GM23338 (cell line): ENCODE measurements around the gene PLA1A. TPM values are rescaled to one million over a fixed set of nuclear protein-coding genes. Genes with fewer than 3 reads are reported as not detected.

Experiments used
- ATAC-seq: fragments of 200-7000 bp; cut with Tn5 transposase; 3 replicates; pipeline ENCODE4 v1.9.1; 2020
- DNase-seq: peaks from one replicate; pipeline ENCODE4 v3.0.0-alpha.2; 2015; ENCODE audit warnings: low spot score
- H2AFZ ChIP-seq: fragments of 200-600 bp; sonication (generic); 2 replicates; pipeline ENCODE4 v1.8.0; 2016; ENCODE audit warnings: antibody characterized with exemption, mild to moderate bottlenecking, moderate library complexity
- H3F3A ChIP-seq: fragments of 200-600 bp; sonication (generic); replicated peaks from 2 replicates; pipeline ENCODE4 v1.8.0; 2017; ENCODE audit warnings: antibody characterized with exemption, mixed run types, low read depth
- H3K27ac ChIP-seq: fragments of 200-600 bp; sonication (generic); 2 replicates; pipeline ENCODE4 v1.6.1; 2016; ENCODE audit warnings: low read depth
- H3K27me3 ChIP-seq: fragments of 200-600 bp; sonication (generic); 2 replicates; pipeline ENCODE4 v1.8.0; 2016; ENCODE audit warnings: mild to moderate bottlenecking, mixed run types, moderate library complexity; ENCODE audit not compliant: insufficient read depth
- H3K36me3 ChIP-seq: fragments of 200-600 bp; sonication (generic); 2 replicates; pipeline ENCODE4 v1.8.0; 2016; ENCODE audit warnings: mild to moderate bottlenecking; ENCODE audit not compliant: insufficient read depth
- H3K4me1 ChIP-seq: fragments of 200-600 bp; sonication (generic); 2 replicates; pipeline ENCODE4 v1.8.0; 2016; ENCODE audit warnings: mild to moderate bottlenecking, moderate library complexity; ENCODE audit not compliant: insufficient read depth
- H3K4me2 ChIP-seq: fragments of 200-600 bp; sonication (generic); 2 replicates; pipeline ENCODE4 v1.7.1; 2017; ENCODE audit warnings: mixed run types
- H3K4me3 ChIP-seq: fragments of 200-600 bp; sonication (generic); 2 replicates; pipeline ENCODE4 v1.6.1; 2016; ENCODE audit warnings: mixed run types
- H3K79me2 ChIP-seq: fragments of 200-600 bp; sonication (generic); replicated peaks from 2 replicates; pipeline ENCODE4 v1.8.0; 2017; ENCODE audit warnings: mild to moderate bottlenecking; ENCODE audit not compliant: insufficient read depth
- H3K9me2 ChIP-seq: fragments of 200-600 bp; sonication (generic); 2 replicates; pipeline ENCODE4 v1.8.0; 2017; ENCODE audit not compliant: insufficient read depth
- H4K20me1 ChIP-seq: fragments of 200-600 bp; sonication (generic); replicated peaks from 2 replicates; pipeline ENCODE4 v1.8.0; 2017; ENCODE audit warnings: mild to moderate bottlenecking; ENCODE audit not compliant: insufficient read depth
- H3K27ac Mint-ChIP-seq: 2 replicates; pipeline ENCODE4 v1.8.0; 2020; ENCODE audit warnings: inconsistent platforms, mild to moderate bottlenecking, moderate library complexity, mixed read lengths
- H3K27me3 Mint-ChIP-seq: 3 replicates; pipeline ENCODE4 v1.8.0; 2022; ENCODE audit warnings: low read depth, mild to moderate bottlenecking, moderate library complexity, mixed read lengths, inconsistent platforms; ENCODE audit not compliant: insufficient read depth, poor library complexity
- H3K36me3 Mint-ChIP-seq: 3 replicates; pipeline ENCODE4 v1.8.0; 2021; ENCODE audit warnings: low read depth, mild to moderate bottlenecking, inconsistent platforms, moderate library complexity, mixed read lengths
- H3K4me1 Mint-ChIP-seq: 3 replicates; pipeline ENCODE4 v1.8.0; 2020; ENCODE audit warnings: mild to moderate bottlenecking, inconsistent platforms, mixed read lengths
- H3K4me3 Mint-ChIP-seq: 3 replicates; pipeline ENCODE4 v1.8.0; 2021; ENCODE audit warnings: moderate library complexity, mild to moderate bottlenecking, inconsistent platforms, mixed read lengths
- H3K9me3 Mint-ChIP-seq: 3 replicates; pipeline ENCODE4 v1.8.0; 2020; ENCODE audit warnings: moderate library complexity, mild to moderate bottlenecking, inconsistent platforms, mixed read lengths
- CREB1 ChIP-seq: fragments of 250-450 bp; sonication (Bioruptor Pico); IDR thresholded peaks from 2 replicates; pipeline ENCODE4 v1.5.0; 2020; ENCODE audit warnings: low read depth, mild to moderate bottlenecking, moderate library complexity
- EZH2 ChIP-seq: fragments of 200-600 bp; sonication (generic); IDR thresholded peaks from one replicate; pipeline ENCODE4 v1.8.0; 2017; ENCODE audit warnings: antibody characterized with exemption, mild to moderate bottlenecking, low read depth; ENCODE audit not compliant: unreplicated experiment
- EZH2phosphoT487 ChIP-seq: fragments of 200-600 bp; sonication (generic); IDR thresholded peaks from one replicate; pipeline ENCODE4 v1.8.1; 2018; ENCODE audit warnings: antibody characterized with exemption; ENCODE audit not compliant: unreplicated experiment
- NANOG ChIP-seq: IDR thresholded peaks from 2 replicates; pipeline ENCODE4 v1.6.1; 2016; ENCODE audit warnings: antibody characterized with exemption, borderline replicate concordance
- POLR2AphosphoS5 ChIP-seq: IDR thresholded peaks from 2 replicates; pipeline ENCODE4 v1.6.1; 2016; ENCODE audit warnings: antibody characterized with exemption, low read depth
- STAT1 ChIP-seq: IDR thresholded peaks from one replicate; pipeline ENCODE4 v1.6.1; 2016; ENCODE audit warnings: antibody characterized with exemption; ENCODE audit not compliant: unreplicated experiment
- ZNF114 ChIP-seq: fragments of 250-450 bp; sonication (Bioruptor Pico); IDR thresholded peaks from 2 replicates; pipeline ENCODE4 v1.5.0; 2020; ENCODE audit warnings: mild to moderate bottlenecking, moderate library complexity
- ZNF331 ChIP-seq: fragments of 250-450 bp; sonication (Bioruptor Pico); IDR thresholded peaks from 2 replicates; pipeline ENCODE4 v1.5.0; 2020; ENCODE audit warnings: low read depth, mild to moderate bottlenecking, moderate library complexity
- polyA plus RNA-seq: library from polyadenylated mRNA; unstranded; fragments of >200 nt; fragmentation: Nextera tagmentation; extraction: Ambion mirVana; gene quantifications from 2 replicates; pipeline ENCODE4 v1.2.1, GENCODE V29; 2016
- total RNA-seq: library from RNA; depleted of rRNA; stranded (reverse); fragments of >200 nt; shearing (Covaris generic); gene quantifications from 2 replicates; pipeline ENCODE4 v1.2.3, GENCODE V29; 2014
- TF ChIP-seq, protein P1 (sequence below), 2 experiments: fragments of 200-600 bp in 1 of 2; sonication (generic) in 1 of 2; conservative IDR thresholded peaks; 2 replicates each; pipeline versions ENCODE4 v1.5.1 to v1.6.1; 2016 to 2017; ENCODE audit warnings: antibody characterized with exemption in 2 of 2, low read depth in 2 of 2, mild to moderate bottlenecking in 2 of 2, moderate library complexity in 1 of 2
- TF ChIP-seq, protein P2 (sequence below): IDR thresholded peaks from 2 replicates; pipeline ENCODE4 v1.6.1; 2016; ENCODE audit warnings: antibody characterized with exemption
- TF ChIP-seq, protein P3 (sequence below): IDR thresholded peaks from one replicate; pipeline ENCODE4 v1.6.1; 2018; ENCODE audit warnings: antibody characterized with exemption; ENCODE audit not compliant: unreplicated experiment

PLA1A gene
- total and polyA plus RNA-seq, 2 experiments from 2014 or later = not detected

GRCh38 chr3:119604878-119605277 lies 7.2 kb downstream of the PLA1A start:
- H3K4me1 ChIP-seq = peaks cover 3% of the 10 kb centered on the region; the same call in 1 of the 2 replicates
- Mint-ChIP-seq H3K4me3 (no peak overlapping the region), H3K27me3 (no peaks in the 10 kb centered on the region), H3K36me3 (no peaks in the 10 kb centered on the region), H3K4me1 (peaks cover 14% of the 10 kb centered on the region), H3K27ac (no peak overlapping the region), H3K9me3 (no peaks in the 10 kb centered on the region)
- no peak overlapping the region for H3K4me3 ChIP-seq
- TF ChIP-seq NANOG = no peak
- TF ChIP-seq EZH2 = no peak
- TF ChIP-seq, protein P1, sequence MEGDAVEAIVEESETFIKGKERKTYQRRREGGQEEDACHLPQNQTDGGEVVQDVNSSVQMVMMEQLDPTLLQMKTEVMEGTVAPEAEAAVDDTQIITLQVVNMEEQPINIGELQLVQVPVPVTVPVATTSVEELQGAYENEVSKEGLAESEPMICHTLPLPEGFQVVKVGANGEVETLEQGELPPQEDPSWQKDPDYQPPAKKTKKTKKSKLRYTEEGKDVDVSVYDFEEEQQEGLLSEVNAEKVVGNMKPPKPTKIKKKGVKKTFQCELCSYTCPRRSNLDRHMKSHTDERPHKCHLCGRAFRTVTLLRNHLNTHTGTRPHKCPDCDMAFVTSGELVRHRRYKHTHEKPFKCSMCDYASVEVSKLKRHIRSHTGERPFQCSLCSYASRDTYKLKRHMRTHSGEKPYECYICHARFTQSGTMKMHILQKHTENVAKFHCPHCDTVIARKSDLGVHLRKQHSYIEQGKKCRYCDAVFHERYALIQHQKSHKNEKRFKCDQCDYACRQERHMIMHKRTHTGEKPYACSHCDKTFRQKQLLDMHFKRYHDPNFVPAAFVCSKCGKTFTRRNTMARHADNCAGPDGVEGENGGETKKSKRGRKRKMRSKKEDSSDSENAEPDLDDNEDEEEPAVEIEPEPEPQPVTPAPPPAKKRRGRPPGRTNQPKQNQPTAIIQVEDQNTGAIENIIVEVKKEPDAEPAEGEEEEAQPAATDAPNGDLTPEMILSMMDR (conservative IDR thresholded peaks at IDR 0.05; ENCODE audit: low read depth in 2 of 2) = no peak
- no peak for TF ChIP-seq EZH2phosphoT487
- no peak overlapping the region for H3K27ac ChIP-seq
- H3F3A ChIP-seq = no peaks in the 10 kb centered on the region
- no peak overlapping the region for H3K4me2 ChIP-seq
- DNase-seq (no peak), ATAC-seq (no peak)
- H3K27me3 ChIP-seq = no peaks in the 10 kb centered on the region
- H4K20me1 ChIP-seq = no peaks in the 10 kb centered on the region
- H3K36me3 ChIP-seq = no peaks in the 10 kb centered on the region
- no peaks in the 10 kb centered on the region for H3K79me2 ChIP-seq
- 0 out of 2 replicates have a peak overlapping the region, but pooled peaks have one; percentile 23 for H2AFZ ChIP-seq
- 0 out of 2 replicates have a peak, but pooled peaks cover 3% of the 10 kb centered on the region for H3K9me2 ChIP-seq

DNA sequence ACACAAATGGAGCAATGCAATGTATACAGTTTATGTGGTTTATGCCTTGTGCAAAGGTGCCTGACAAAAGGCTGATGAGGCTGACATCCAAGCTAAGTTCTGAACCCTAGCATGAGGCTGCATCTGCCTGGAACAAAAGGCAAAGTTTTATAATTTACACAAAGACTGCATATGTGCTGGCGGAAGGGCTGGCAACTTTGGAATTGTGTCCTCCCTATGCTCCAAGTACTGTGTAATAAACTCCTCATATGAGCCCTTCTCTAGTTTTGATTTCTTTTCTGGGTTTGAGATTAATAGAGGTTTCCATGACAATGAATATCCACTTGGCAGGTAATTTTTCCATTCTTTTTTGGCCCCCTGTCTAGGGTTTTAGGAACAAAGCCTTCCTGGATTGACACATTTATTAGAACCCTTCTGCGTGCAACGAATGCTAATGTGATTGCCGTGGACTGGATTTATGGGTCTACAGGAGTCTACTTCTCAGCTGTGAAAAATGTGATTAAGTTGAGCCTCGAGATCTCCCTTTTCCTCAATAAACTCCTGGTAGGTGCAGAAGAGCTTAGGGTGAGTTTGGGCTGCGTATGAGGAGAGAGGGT lies 10.8 kb downstream of the PLA1A start:
- H2AFZ ChIP-seq = no peak overlapping the region
- no peak overlapping the region for H3K4me3 Mint-ChIP-seq
- H3K27me3 ChIP-seq = no peaks in the 10 kb centered on the region
- no peaks in the 10 kb centered on the region for H3K79me2 ChIP-seq
- ATAC-seq = no peak
- peaks cover under 1% of the 10 kb centered on the region; the same call in 1 of the 2 replicates for H3K4me1 ChIP-seq
- no peak overlapping the region for H3K4me2 ChIP-seq
- no peak for DNase-seq
- H3K36me3 Mint-ChIP-seq = no peaks in the 10 kb centered on the region
- no peaks in the 10 kb centered on the region for H3K9me3 Mint-ChIP-seq
- H4K20me1 ChIP-seq = no peaks in the 10 kb centered on the region
- no peak overlapping the region for H3K27ac ChIP-seq
- TF ChIP-seq, protein P2, sequence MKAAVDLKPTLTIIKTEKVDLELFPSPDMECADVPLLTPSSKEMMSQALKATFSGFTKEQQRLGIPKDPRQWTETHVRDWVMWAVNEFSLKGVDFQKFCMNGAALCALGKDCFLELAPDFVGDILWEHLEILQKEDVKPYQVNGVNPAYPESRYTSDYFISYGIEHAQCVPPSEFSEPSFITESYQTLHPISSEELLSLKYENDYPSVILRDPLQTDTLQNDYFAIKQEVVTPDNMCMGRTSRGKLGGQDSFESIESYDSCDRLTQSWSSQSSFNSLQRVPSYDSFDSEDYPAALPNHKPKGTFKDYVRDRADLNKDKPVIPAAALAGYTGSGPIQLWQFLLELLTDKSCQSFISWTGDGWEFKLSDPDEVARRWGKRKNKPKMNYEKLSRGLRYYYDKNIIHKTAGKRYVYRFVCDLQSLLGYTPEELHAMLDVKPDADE = no peak
- TF ChIP-seq CREB1 = no peak
- TF ChIP-seq EZH2 = no peak
- TF ChIP-seq ZNF114 (CRISPR knock-in tag) = no peak
- TF ChIP-seq NANOG = no peak
- no peak for TF ChIP-seq EZH2phosphoT487
- TF ChIP-seq POLR2AphosphoS5 = no peak
- TF ChIP-seq ZNF331 (CRISPR knock-in tag) = no peak
- TF ChIP-seq STAT1 = no peak
- TF ChIP-seq, protein P3, sequence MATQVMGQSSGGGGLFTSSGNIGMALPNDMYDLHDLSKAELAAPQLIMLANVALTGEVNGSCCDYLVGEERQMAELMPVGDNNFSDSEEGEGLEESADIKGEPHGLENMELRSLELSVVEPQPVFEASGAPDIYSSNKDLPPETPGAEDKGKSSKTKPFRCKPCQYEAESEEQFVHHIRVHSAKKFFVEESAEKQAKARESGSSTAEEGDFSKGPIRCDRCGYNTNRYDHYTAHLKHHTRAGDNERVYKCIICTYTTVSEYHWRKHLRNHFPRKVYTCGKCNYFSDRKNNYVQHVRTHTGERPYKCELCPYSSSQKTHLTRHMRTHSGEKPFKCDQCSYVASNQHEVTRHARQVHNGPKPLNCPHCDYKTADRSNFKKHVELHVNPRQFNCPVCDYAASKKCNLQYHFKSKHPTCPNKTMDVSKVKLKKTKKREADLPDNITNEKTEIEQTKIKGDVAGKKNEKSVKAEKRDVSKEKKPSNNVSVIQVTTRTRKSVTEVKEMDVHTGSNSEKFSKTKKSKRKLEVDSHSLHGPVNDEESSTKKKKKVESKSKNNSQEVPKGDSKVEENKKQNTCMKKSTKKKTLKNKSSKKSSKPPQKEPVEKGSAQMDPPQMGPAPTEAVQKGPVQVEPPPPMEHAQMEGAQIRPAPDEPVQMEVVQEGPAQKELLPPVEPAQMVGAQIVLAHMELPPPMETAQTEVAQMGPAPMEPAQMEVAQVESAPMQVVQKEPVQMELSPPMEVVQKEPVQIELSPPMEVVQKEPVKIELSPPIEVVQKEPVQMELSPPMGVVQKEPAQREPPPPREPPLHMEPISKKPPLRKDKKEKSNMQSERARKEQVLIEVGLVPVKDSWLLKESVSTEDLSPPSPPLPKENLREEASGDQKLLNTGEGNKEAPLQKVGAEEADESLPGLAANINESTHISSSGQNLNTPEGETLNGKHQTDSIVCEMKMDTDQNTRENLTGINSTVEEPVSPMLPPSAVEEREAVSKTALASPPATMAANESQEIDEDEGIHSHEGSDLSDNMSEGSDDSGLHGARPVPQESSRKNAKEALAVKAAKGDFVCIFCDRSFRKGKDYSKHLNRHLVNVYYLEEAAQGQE = no peak
- no peak overlapping the region for H3K27ac Mint-ChIP-seq
- peaks cover 2% of the 10 kb centered on the region; the same call in 1 of the 3 replicates for H3K4me1 Mint-ChIP-seq
- H3K9me2 ChIP-seq = 0 out of 2 replicates have a peak, but pooled peaks cover 3% of the 10 kb centered on the region
- no peaks in the 10 kb centered on the region for H3K36me3 ChIP-seq
- H3F3A ChIP-seq = no peaks in the 10 kb centered on the region
- H3K27me3 Mint-ChIP-seq = no peaks in the 10 kb centered on the region
- H3K4me3 ChIP-seq = no peak overlapping the region
